Kidney (tissue), 22 donors: ENCODE measurements around the gene PLXNA1. TPM values are rescaled to one million over a fixed set of nuclear protein-coding genes. Genes with fewer than 3 reads are reported as not detected.

ENCODE experiments used
- DNase-seq, 5 donors: peaks; one replicate each; pipeline ENCODE4 v3.0.0-alpha.2; 2013 to 2020
- FAIRE-seq: peaks from 2 replicates; lab custom pipeline; 2012; peaks lifted over from hg19 to GRCh38; lab: Jason Lieb, UNC
- H3K27ac ChIP-seq, 2 donors: one replicate each; pipeline ENCODE4 v1.7.0; 2013; ENCODE audit warnings: low read depth in 2 of 2, low read length in 2 of 2, inconsistent platforms in 1 of 2
- H3K27me3 ChIP-seq: one replicate; pipeline ENCODE4 v1.7.1; 2013; ENCODE audit warnings: low read length, inconsistent platforms; ENCODE audit not compliant: control insufficient read depth, insufficient read depth
- H3K36me3 ChIP-seq, 3 donors: one replicate each; pipeline versions ENCODE4 v1.7.0 to v1.7.1; 2013; ENCODE audit warnings: low read length in 3 of 3, control low read depth in 1 of 3, inconsistent platforms in 1 of 3; ENCODE audit not compliant: insufficient read depth in 3 of 3, control insufficient read depth in 2 of 3
- H3K4me1 ChIP-seq, 3 donors: one replicate each; pipeline versions ENCODE4 v1.7.0 to v1.7.1; 2013; ENCODE audit warnings: low read length in 3 of 3, inconsistent platforms in 1 of 3, low read depth in 1 of 3; ENCODE audit not compliant: control insufficient read depth in 2 of 3, insufficient read depth in 2 of 3
- H3K4me3 ChIP-seq, 3 donors: one replicate each; pipeline versions ENCODE4 v1.7.0 to v1.8.1; 2013; ENCODE audit warnings: low read length in 3 of 3, control low read depth in 1 of 3, inconsistent platforms in 1 of 3
- H3K9ac ChIP-seq, 3 donors: one replicate each; pipeline versions ENCODE4 v1.7.0 to v1.7.1; 2013; ENCODE audit warnings: low read length in 3 of 3, control low read depth in 1 of 3, inconsistent platforms in 1 of 3
- H3K9me3 ChIP-seq, 3 donors: one replicate each; pipeline versions ENCODE4 v1.7.0 to v1.7.1; 2013; ENCODE audit warnings: low read length in 3 of 3, control low read depth in 1 of 3, inconsistent platforms in 1 of 3; ENCODE audit not compliant: control insufficient read depth in 2 of 3, insufficient read depth in 1 of 3
- intact Hi-C: fragments of 100-400 bp; cut with DNase I; formaldehyde crosslinking; loops from one replicate; pipeline ENCODE4 v1.11.1; 2022
- long read RNA-seq, 10 donors: library from polyadenylated mRNA in 1 of 10; unstranded in 1 of 10; transcript quantifications; one replicate each; pipeline ENCODE4 v2.0.0 and lab custom pipeline, GENCODE V29; 2021 to 2026
- polyA plus RNA-seq: library from polyadenylated mRNA; stranded (reverse); fragments of 350-450 nt; fragmentation: Illumina TruSeq; extraction: RNeasy Lipid Tissue Mini Kit (QIAGEN cat#74804); gene quantifications from one replicate; pipeline ENCODE4 v1.2.3, GENCODE V29; 2014; ENCODE audit warnings: low read depth, low replicate concordance; ENCODE audit not compliant: insufficient read depth
- total RNA-seq: library from RNA; stranded (reverse); fragmentation: NEBNext Ultra II Directional; extraction: Animal tissue kit (Norgen Biotek cat#: 25700); gene quantifications from one replicate; pipeline ENCODE4 v1.2.1, GENCODE V29; 2021
- TF ChIP-seq, protein P1 (sequence below): IDR thresholded peaks from 3 replicates; pipeline ENCODE4 v1.5.1; 2012; ENCODE audit warnings: mild to moderate bottlenecking, moderate library complexity, borderline replicate concordance; ENCODE audit not compliant: insufficient read depth; ENCODE audit errors: extremely low read depth
- donor health status: control.
- donor health status: control.
- donor health status: control.
- donor health status: control.
- donor health status: control.
- donor health status: DM: yes; HTN: yes; CAD: no.
- donor health status: Normal renal cell carcinoma (clear cell type).

PLXNA1 gene
- total RNA-seq (29.0 TPM), polyA plus RNA-seq (5.3 TPM)
- long read RNA-seq, donor 1 = 0 reads
- long read RNA-seq, donor 2, partial matches to known transcripts = 35 of 35 reads
- long read RNA-seq, donor 2, other reads (novel, unspliced or antisense) = 0 of 35 reads
- long read RNA-seq, donor 3 = 0 reads
- long read RNA-seq, donor 4, full-length matches to known transcripts = 1 of 1 reads
- long read RNA-seq, donor 4, partial matches to known transcripts = 0 of 1 reads
- long read RNA-seq, donor 4, other reads (novel, unspliced or antisense) = 0 of 1 reads
- long read RNA-seq, donor 5 = 0 reads
- long read RNA-seq, donor 6 = 0 reads
- long read RNA-seq, donor 7, partial matches to known transcripts = 6 of 29 reads
- long read RNA-seq, donor 7, other reads (novel, unspliced or antisense) = 23 of 29 reads
- long read RNA-seq, donor 8 = 0 reads
- long read RNA-seq, donor 9 = 0 reads
- long read RNA-seq, donor 10, partial matches to known transcripts = 34 of 34 reads
- long read RNA-seq, donor 10, other reads (novel, unspliced or antisense) = 0 of 34 reads

GRCh38 chr3:126982471-126983175 lies at the start of gene PLXNA1:
PLXNA1 (plus strand) TSS chr3:126983115; CDS start chr3:126988594, 5,479 bp downstream.
- FAIRE-seq = no peak
- Histone ChIP-seq H3K9ac (peak within 1 kb of the TSS in 2 of 3 donors; percentile 40 to 77), H3K27ac (peak within 1 kb of the TSS; percentile 8 to 57), H3K9me3 (no peaks in the 10 kb centered on the region), H3K4me3 (peak within 1 kb of the TSS in 2 of 3 donors; percentile 23 to 56), H3K36me3 (no peaks in the 10 kb centered on the region), H3K27me3 (no peaks in the 10 kb centered on the region), H3K4me1 (peaks cover 0 to 10% (median 0%) of the 10 kb centered on the region in 3 donors)
- intact Hi-C loops = loop anchor here (10.0 kb wide), 1 partner anchor 228 kb away; no protein-coding TSS in a partner anchor
- peak; percentile 74 to 92 (median 75) for DNase-seq
- TF ChIP-seq, protein P1, sequence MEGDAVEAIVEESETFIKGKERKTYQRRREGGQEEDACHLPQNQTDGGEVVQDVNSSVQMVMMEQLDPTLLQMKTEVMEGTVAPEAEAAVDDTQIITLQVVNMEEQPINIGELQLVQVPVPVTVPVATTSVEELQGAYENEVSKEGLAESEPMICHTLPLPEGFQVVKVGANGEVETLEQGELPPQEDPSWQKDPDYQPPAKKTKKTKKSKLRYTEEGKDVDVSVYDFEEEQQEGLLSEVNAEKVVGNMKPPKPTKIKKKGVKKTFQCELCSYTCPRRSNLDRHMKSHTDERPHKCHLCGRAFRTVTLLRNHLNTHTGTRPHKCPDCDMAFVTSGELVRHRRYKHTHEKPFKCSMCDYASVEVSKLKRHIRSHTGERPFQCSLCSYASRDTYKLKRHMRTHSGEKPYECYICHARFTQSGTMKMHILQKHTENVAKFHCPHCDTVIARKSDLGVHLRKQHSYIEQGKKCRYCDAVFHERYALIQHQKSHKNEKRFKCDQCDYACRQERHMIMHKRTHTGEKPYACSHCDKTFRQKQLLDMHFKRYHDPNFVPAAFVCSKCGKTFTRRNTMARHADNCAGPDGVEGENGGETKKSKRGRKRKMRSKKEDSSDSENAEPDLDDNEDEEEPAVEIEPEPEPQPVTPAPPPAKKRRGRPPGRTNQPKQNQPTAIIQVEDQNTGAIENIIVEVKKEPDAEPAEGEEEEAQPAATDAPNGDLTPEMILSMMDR = peak; percentile 66

DNA sequence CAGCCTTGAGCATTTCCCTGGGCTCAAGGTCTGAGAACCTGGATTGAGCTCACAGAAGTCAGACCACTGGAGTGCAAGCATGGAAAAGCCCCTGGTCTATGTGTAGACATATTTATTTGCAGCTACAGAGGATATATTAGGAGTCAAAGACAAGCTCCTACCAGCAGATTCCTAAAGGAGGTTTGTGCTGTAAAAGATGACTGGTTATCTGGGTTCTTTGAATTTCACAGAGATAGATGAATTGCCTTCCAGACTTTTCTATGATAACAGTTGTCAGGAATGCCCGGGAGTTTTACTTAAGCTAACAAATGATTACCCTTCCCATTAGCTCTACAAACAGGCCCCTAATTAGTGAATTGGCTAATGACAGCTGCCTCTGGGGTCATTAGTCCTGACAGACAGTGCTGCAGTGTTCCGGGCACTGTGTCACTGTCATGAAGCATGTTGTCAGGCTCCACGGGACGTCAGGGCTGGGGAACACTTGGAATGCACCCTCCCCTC lies 48.8 kb upstream of the PLXNA1 start:
- H3K4me3 ChIP-seq = no peak overlapping the region
- intact Hi-C loops = no loop called here
- no peaks in the 10 kb centered on the region for H3K36me3 ChIP-seq
- DNase-seq = peak; percentile 65 to 79 (median 74)
- H3K9ac ChIP-seq = no peak overlapping the region
- FAIRE-seq = no peak
- peaks cover 0 to 10% (median 0%) of the 10 kb centered on the region in 3 donors for H3K4me1 ChIP-seq
- TF ChIP-seq, protein P1 = no peak
- H3K27me3 ChIP-seq = peaks cover 2% of the 10 kb centered on the region
- no peak overlapping the region for H3K27ac ChIP-seq
- no peaks in the 10 kb centered on the region for H3K9me3 ChIP-seq

DNA sequence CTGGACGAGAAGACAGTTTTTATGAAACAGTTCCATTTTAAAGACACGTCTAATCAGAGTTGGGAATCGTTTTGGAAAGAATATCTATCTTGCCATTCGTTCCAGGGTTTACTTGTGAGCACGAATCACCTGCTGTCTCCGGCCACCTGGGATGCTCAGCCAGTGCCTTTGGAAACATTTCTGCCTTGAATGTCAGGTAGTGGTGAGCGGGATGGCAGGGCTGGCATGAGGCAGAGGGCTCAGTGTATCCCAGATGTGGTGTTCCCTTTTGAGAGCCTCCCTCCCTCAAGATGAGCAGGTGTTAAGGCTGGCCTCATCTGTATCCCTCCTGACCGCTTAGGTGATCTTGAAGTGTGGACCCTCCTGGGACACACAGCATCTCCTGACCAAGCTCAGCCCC lies 47.9 kb upstream of the PLXNA1 start:
- intact Hi-C loops = no loop called here
- no peak for FAIRE-seq
- H3K27ac ChIP-seq = no peak overlapping the region
- no peaks in the 10 kb centered on the region for H3K36me3 ChIP-seq
- peaks cover 0 to 10% (median 0%) of the 10 kb centered on the region in 3 donors for H3K4me1 ChIP-seq
- DNase-seq = no peak
- no peak overlapping the region for H3K4me3 ChIP-seq
- H3K9me3 ChIP-seq = no peaks in the 10 kb centered on the region
- H3K27me3 ChIP-seq = peaks cover 2% of the 10 kb centered on the region
- H3K9ac ChIP-seq = no peak overlapping the region
- TF ChIP-seq, protein P1 = no peak
